Prostate gland (tissue), 2 donors: ENCODE data around the gene SMARCB1. TPM values are rescaled to one million over a fixed set of nuclear protein-coding genes. Genes with fewer than 3 reads are reported as not detected.

Experiments
- DNase-seq: peaks from one replicate; pipeline ENCODE4 v3.0.0-alpha.2; 2019; ENCODE audit warnings: low spot score
- H3K27ac ChIP-seq, 2 donors: fragments of 200-600 bp; sonication (generic); 2 replicates each; pipeline ENCODE4 v1.5.1; 2017 to 2019
- H3K27me3 ChIP-seq: fragments of 200-600 bp; sonication (generic); replicated peaks from 2 replicates; pipeline ENCODE4 v1.5.1; 2019; ENCODE audit not compliant: insufficient read depth
- H3K36me3 ChIP-seq, 2 donors: fragments of 200-600 bp; sonication (generic); 1 replicate in 1 of 2; 2 replicates in 1 of 2; pipeline versions ENCODE4 v1.5.1 to v1.8.1; 2017 to 2019
- H3K4me1 ChIP-seq: fragments of 200-600 bp; sonication (generic); replicated peaks from 2 replicates; pipeline ENCODE4 v1.5.1; 2019
- H3K4me3 ChIP-seq, 2 donors: fragments of 200-600 bp; sonication (generic); 2 replicates each; pipeline ENCODE4 v1.5.1; 2017 to 2019
- H3K9me3 ChIP-seq: fragments of 200-600 bp; sonication (generic); 2 replicates; pipeline ENCODE4 v1.5.1; 2017
- POLR2A ChIP-seq: fragments of 450-650 bp; IDR thresholded peaks from one replicate; pipeline ENCODE4 v1.6.1; 2016; ENCODE audit warnings: antibody characterized with exemption, mild to moderate bottlenecking
- POLR2AphosphoS5 ChIP-seq: sonication (generic); formaldehyde crosslinking; IDR thresholded peaks from one replicate; pipeline ENCODE4 v1.6.1; 2017; ENCODE audit warnings: antibody characterized with exemption
- WGBS: methylation state at CpG from one replicate; pipeline ENCODE4 v1.1.5; 2018; 5-methylcytosine and 5-hydroxymethylcytosine counted together
- intact Hi-C: fragments of 100-400 bp; cut with DNase I; formaldehyde crosslinking; loops from one replicate; pipeline ENCODE4 v1.14.2; 2022
- total RNA-seq, 2 donors: library from RNA; depleted of rRNA; stranded (reverse); fragments of >200 nt; gene quantifications; one replicate each; pipeline ENCODE4 v1.1.0, GENCODE V29; 2016
- TF ChIP-seq, protein P1 (sequence below), 4 experiments: fragments of 200-600 bp in 2 of 4; fragments of 450-650 bp in 2 of 4; sonication (generic) in 2 of 4; IDR thresholded peaks; 1 replicate in 3 of 4; 2 replicates in 1 of 4; pipeline ENCODE4 v1.5.1; 2016 to 2019; ENCODE audit warnings: antibody characterized with exemption in 4 of 4, mild to moderate bottlenecking in 2 of 4, moderate library complexity in 2 of 4

SMARCB1 gene
- total RNA-seq, 2 donors from 2014 or later: 77.2 to 136 TPM

DNA sequence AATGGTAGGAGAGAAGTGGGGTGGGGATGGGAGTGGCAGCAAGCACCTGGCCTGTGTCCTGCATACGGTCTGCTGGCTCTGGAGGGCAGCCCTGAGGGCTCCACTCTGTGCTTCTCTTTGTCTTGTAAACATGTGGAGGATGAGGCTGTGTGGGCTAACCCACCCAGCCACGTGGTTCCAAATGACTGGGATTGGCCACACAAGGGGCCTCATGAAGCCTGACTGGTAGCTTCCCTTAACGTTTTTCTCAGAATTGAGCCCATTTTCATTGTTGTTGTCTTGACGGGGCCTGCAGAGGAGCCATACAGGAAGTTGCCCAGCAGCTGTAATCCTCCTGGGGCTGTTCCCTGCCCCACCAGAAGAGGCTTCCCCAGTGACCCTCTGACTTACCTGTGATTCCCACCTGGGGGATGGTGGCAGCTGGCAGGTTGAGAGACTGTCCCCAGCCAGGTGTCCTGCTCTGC, 34.0 kb downstream of the SMARCB1 start:
- Histone ChIP-seq H3K36me3 (peaks cover 3 to 12% of the 10 kb centered on the region in 2 donors), H3K4me1 (no peaks in the 10 kb centered on the region), H3K9me3 (no peaks in the 10 kb centered on the region), H3K27ac (no peak overlapping the region), H3K4me3 (no peak overlapping the region), H3K27me3 (no peaks in the 10 kb centered on the region)
- WGBS: 28% methylated on average over 4 of the region's 4 CpGs
- intact Hi-C loops: no loop called here
- TF ChIP-seq, protein P1, sequence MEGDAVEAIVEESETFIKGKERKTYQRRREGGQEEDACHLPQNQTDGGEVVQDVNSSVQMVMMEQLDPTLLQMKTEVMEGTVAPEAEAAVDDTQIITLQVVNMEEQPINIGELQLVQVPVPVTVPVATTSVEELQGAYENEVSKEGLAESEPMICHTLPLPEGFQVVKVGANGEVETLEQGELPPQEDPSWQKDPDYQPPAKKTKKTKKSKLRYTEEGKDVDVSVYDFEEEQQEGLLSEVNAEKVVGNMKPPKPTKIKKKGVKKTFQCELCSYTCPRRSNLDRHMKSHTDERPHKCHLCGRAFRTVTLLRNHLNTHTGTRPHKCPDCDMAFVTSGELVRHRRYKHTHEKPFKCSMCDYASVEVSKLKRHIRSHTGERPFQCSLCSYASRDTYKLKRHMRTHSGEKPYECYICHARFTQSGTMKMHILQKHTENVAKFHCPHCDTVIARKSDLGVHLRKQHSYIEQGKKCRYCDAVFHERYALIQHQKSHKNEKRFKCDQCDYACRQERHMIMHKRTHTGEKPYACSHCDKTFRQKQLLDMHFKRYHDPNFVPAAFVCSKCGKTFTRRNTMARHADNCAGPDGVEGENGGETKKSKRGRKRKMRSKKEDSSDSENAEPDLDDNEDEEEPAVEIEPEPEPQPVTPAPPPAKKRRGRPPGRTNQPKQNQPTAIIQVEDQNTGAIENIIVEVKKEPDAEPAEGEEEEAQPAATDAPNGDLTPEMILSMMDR (IDR thresholded peaks at IDR 0.05): no peak
- TF ChIP-seq POLR2AphosphoS5 (no peak), POLR2A (no peak)
- DNase-seq: no peak

DNA sequence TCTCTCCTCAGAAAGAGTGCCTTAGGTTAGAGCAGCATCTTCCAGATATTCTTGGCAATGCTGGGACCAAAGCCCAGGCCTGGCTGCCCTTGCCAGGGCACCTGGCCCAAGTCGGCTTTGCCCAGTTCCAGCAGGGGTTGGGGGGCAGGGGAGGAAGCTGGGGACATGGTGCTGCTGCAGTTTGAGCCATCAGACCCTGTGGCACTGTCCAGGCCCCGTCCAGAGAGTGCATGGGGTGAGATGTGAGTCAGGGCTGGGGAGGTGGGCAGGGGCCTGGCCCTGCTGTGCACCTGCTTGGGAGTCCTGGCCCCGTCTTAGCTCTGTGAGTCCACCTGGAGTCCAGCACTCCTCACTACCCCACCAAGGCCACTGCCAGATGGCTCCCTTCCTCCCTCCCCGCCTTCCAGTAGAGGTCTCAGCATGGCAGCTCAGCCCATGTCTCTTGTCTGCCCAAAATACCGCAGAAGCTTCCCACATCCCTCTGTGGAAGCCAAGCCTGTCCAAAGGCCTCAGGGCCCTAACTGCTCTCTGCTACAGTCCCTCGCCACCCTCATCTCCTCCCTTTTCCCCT, 35.4 kb downstream of the SMARCB1 start:
- Histone ChIP-seq H3K4me3 (no peak overlapping the region), H3K27ac (no peak overlapping the region), H3K4me1 (no peaks in the 10 kb centered on the region), H3K36me3 (peaks cover 0 to 12% of the 10 kb centered on the region in 2 donors), H3K9me3 (no peaks in the 10 kb centered on the region), H3K27me3 (no peaks in the 10 kb centered on the region)
- intact Hi-C loops: no loop called here
- DNase-seq: no peak
- 62% methylated on average over 6 of the region's 6 CpGs for WGBS
- TF ChIP-seq, protein P1 (IDR thresholded peaks at IDR 0.05): no peak
- TF ChIP-seq POLR2AphosphoS5: no peak
- no peak for TF ChIP-seq POLR2A

DNA sequence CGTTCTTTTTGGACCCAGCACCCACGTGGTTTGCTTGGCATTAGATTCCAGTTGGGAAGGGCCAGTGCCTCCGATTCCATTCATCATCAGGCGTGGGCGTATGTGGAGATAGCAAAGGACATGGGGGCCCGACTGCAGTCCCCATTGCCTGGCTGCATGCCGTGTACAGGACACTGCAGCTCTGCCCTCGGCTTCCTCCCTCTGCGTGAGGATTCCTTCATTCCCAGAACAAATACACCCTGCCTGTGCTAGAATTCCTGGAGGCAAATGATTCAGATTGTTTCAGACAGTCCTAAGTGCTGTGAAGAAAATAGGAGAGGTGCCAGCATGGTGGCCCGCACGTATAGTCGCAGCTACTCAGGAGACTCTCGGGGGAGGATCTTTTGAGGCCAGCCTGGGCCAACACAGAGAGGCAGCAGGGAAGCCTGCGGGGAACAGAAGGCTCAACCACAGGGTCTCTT, 36.6 kb downstream of the SMARCB1 start:
- 68% methylated on average over 14 of the region's 14 CpGs for WGBS
- Histone ChIP-seq H3K27me3 (no peaks in the 10 kb centered on the region), H3K9me3 (no peaks in the 10 kb centered on the region), H3K36me3 (peaks cover 0 to 12% of the 10 kb centered on the region in 2 donors), H3K27ac (no peak overlapping the region), H3K4me3 (no peak overlapping the region), H3K4me1 (no peaks in the 10 kb centered on the region)
- no peak for DNase-seq
- TF ChIP-seq POLR2A: no peak
- TF ChIP-seq, protein P1 (IDR thresholded peaks at IDR 0.05): no peak
- TF ChIP-seq POLR2AphosphoS5: no peak
- intact Hi-C loops: no loop called here

- Histone ChIP-seq H3K27me3 (no peaks in the 10 kb centered on the region), H3K27ac (no peak overlapping the region), H3K4me3 (no peak overlapping the region), H3K4me1 (no peaks in the 10 kb centered on the region), H3K9me3 (no peaks in the 10 kb centered on the region), H3K36me3 (peaks cover 0 to 12% of the 10 kb centered on the region in 2 donors)
- 81% methylated on average over 6 of the region's 13 CpGs for WGBS
- DNase-seq: no peak
- intact Hi-C loops: no loop called here
- TF ChIP-seq POLR2A (no peak), POLR2AphosphoS5 (no peak)
- TF ChIP-seq, protein P1 (IDR thresholded peaks at IDR 0.05): no peak
Observed at GRCh38 chr22:23824476-23825245, 37.9 kb downstream of the SMARCB1 start.
